Measurements from ENCODE around the gene OSBPL5. TPM values are rescaled to one million over a fixed set of nuclear protein-coding genes. Genes with fewer than 3 reads are reported as not detected.

The OSBPL5 gene
- total RNA-seq, 1 experiment from 2014 or later, result 16.1 TPM

DNA sequence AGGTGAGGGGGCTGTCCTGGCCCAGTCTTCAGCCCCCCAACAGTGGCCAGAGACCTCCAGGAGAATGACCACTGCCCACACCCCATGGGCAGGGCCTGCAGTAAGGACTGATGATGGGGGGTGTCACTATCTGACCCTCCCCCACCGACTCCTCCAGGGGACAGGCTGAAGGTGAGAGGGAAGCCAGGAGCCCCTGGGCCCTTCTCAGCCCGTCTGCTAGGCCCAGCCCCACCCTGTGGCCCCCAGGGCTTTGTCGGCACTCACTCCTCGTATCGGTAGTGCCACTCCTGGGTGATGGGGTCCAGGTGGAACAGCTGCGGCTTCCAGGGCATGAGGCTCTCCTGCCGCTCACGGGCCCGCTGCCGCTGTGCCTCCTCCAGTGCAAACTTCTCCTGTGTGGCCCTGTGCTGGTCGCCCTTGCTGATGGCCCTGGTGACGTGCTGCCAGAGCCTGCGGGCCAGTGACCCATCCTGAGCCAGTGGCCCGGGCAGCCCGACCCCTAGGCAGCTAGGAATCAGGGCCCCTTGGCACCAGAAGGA is 72.4 kb downstream of the OSBPL5 start:
- Histone ChIP-seq H3K14ac (ENCODE audit: insufficient read depth, low read length) (no peak overlapping the region), H2BK15ac (ENCODE audit: low read depth, low read length) (no peak overlapping the region), H2BK5ac (ENCODE audit: insufficient read length, low read length) (no peak overlapping the region), H3K18ac (ENCODE audit: insufficient read length, low read depth, low read length) (no peak overlapping the region), H3K23ac (ENCODE audit: insufficient read length, low read depth, low read length) (no peak overlapping the region), H4K91ac (ENCODE audit: insufficient read length, low read depth, low read length) (no peak overlapping the region), H2BK20ac (ENCODE audit: low read depth, low read length, poor library complexity, severe bottlenecking) (no peak overlapping the region), H4K20me1 (ENCODE audit: control insufficient read depth, insufficient read depth, insufficient read length) (no peaks in the 10 kb centered on the region), H3T11ph (ENCODE audit: low read length) (no peak overlapping the region), H3K27ac (ENCODE audit: insufficient read length, low read depth, low read length) (no peak overlapping the region), H3K4me2 (ENCODE audit: insufficient read depth, insufficient read length, low read length) (no peak overlapping the region), H3K79me2 (ENCODE audit: insufficient read depth, low read length) (no peaks in the 10 kb centered on the region), H3K4me1 (ENCODE audit: insufficient read depth, low read length) (no peaks in the 10 kb centered on the region), H4K5ac (ENCODE audit: insufficient read length, low read depth, low read length) (no peak overlapping the region), H3K9me3 (ENCODE audit: control insufficient read depth, low read depth, low read length) (no peaks in the 10 kb centered on the region), H2BK120ac (ENCODE audit: low read depth, low read length, poor library complexity, severe bottlenecking) (no peak overlapping the region), H2AK5ac (ENCODE audit: insufficient read length, low read length) (no peak overlapping the region), H3K56ac (ENCODE audit: insufficient read length, low read depth, low read length) (no peak overlapping the region), H2BK12ac (ENCODE audit: insufficient read length, low read depth, low read length) (no peak overlapping the region), H3K9ac (ENCODE audit: extremely low read depth, insufficient read length, low read length) (no peak overlapping the region), H4K8ac (replicated peaks; ENCODE audit: insufficient read length, low read depth, low read length) (no peak overlapping the region), H2AFZ (ENCODE audit: low read length) (no peak overlapping the region), H3K23me2 (ENCODE audit: insufficient read length, low read depth, low read length, poor library complexity, severe bottlenecking) (no peaks in the 10 kb centered on the region), H3K4ac (ENCODE audit: low read depth, low read length) (no peak overlapping the region), H3K79me1 (ENCODE audit: insufficient read depth, low read depth, low read length, poor library complexity, severe bottlenecking) (no peaks in the 10 kb centered on the region), H3K27me3 (ENCODE audit: insufficient read depth, low read length) (no peaks in the 10 kb centered on the region)
- Mint-ChIP-seq H3K27me3 (ENCODE audit: low read depth) (peaks cover 3% of the 10 kb centered on the region), H3K36me3 (ENCODE audit: insufficient read depth in 1 of 3, low read depth in 3 of 3) (peaks cover 0 to 8% (median 2%) of the 10 kb centered on the region in 3 experiments; a peak in 4 of 7 replicates), H3K4me3 (no peak overlapping the region), H3K4me1 (peaks cover 12 to 24% of the 10 kb centered on the region in 2 experiments), H3K27ac (no peak overlapping the region), H3K9me3 (peaks cover 4 to 5% of the 10 kb centered on the region in 2 experiments; a peak in 2 of 5 replicates)
- TF ChIP-seq, protein P1, sequence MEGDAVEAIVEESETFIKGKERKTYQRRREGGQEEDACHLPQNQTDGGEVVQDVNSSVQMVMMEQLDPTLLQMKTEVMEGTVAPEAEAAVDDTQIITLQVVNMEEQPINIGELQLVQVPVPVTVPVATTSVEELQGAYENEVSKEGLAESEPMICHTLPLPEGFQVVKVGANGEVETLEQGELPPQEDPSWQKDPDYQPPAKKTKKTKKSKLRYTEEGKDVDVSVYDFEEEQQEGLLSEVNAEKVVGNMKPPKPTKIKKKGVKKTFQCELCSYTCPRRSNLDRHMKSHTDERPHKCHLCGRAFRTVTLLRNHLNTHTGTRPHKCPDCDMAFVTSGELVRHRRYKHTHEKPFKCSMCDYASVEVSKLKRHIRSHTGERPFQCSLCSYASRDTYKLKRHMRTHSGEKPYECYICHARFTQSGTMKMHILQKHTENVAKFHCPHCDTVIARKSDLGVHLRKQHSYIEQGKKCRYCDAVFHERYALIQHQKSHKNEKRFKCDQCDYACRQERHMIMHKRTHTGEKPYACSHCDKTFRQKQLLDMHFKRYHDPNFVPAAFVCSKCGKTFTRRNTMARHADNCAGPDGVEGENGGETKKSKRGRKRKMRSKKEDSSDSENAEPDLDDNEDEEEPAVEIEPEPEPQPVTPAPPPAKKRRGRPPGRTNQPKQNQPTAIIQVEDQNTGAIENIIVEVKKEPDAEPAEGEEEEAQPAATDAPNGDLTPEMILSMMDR (conservative IDR thresholded peaks at IDR 0.05), result no peak
- no peak for DNase-seq
- no CpG with 5 or more reads among the region's 15 CpGs for WGBS (ENCODE audit: extremely low coverage, insufficient read length, low lambda C conversion rate)
